Loucy (cell line): ENCODE measurements around the gene CYLD.

Source experiments
- H2AFZ ChIP-seq: fragments of 200-600 bp; sonication (generic); 2 replicates; pipeline ENCODE4 v1.6.0; 2016; ENCODE audit warnings: antibody characterized with exemption, mild to moderate bottlenecking, low read length, moderate library complexity
- H3F3A ChIP-seq: fragments of 200-600 bp; 2 replicates; pipeline ENCODE4 v1.6.0; 2016; ENCODE audit warnings: antibody characterized with exemption, low read depth, mild to moderate bottlenecking
- H3K27me3 ChIP-seq: fragments of 200-600 bp; sonication (generic); 2 replicates; pipeline ENCODE4 v1.6.1; 2014; ENCODE audit warnings: low read length, mild to moderate bottlenecking; ENCODE audit not compliant: insufficient read depth, poor library complexity, severe bottlenecking
- H3K36me3 ChIP-seq: fragments of 200-600 bp; sonication (generic); 2 replicates; pipeline ENCODE4 v1.6.1; 2016; ENCODE audit warnings: low read length; ENCODE audit not compliant: insufficient read depth
- H3K4me1 ChIP-seq: fragments of 200-600 bp; sonication (generic); 2 replicates; pipeline ENCODE4 v1.5.1; 2014; ENCODE audit warnings: low read length, mild to moderate bottlenecking; ENCODE audit not compliant: insufficient read depth, poor library complexity, severe bottlenecking
- H3K4me2 ChIP-seq: fragments of 200-600 bp; sonication (generic); 2 replicates; pipeline ENCODE4 v1.6.0; 2014; ENCODE audit warnings: antibody characterized with exemption, low read length, low read depth, mild to moderate bottlenecking; ENCODE audit not compliant: poor library complexity, severe bottlenecking
- H3K4me3 ChIP-seq: fragments of 200-600 bp; sonication (generic); 2 replicates; pipeline ENCODE4 v1.5.1; 2014; ENCODE audit warnings: low read length, mild to moderate bottlenecking, mixed read lengths; ENCODE audit not compliant: poor library complexity, severe bottlenecking
- H3K79me2 ChIP-seq: fragments of 200-600 bp; sonication (generic); 2 replicates; pipeline ENCODE4 v1.6.1; 2014; ENCODE audit warnings: low read length; ENCODE audit not compliant: insufficient read depth
- H3K9ac ChIP-seq: fragments of 200-600 bp; sonication (generic); 2 replicates; pipeline ENCODE4 v1.6.0; 2014; ENCODE audit warnings: mild to moderate bottlenecking, low read depth, low read length, moderate library complexity; ENCODE audit not compliant: poor library complexity, severe bottlenecking
- H3K9me2 ChIP-seq: fragments of 200-600 bp; sonication (generic); replicated peaks from 2 replicates; pipeline ENCODE4 v1.6.1; 2016; ENCODE audit warnings: low read depth, low read length, mixed read lengths
- H3K9me3 ChIP-seq: fragments of 200-600 bp; sonication (generic); 2 replicates; pipeline ENCODE4 v1.6.1; 2014; ENCODE audit warnings: mild to moderate bottlenecking, antibody characterized with exemption, low read length, low read depth; ENCODE audit not compliant: insufficient read depth
- H4K20me1 ChIP-seq: fragments of 200-600 bp; sonication (generic); 2 replicates; pipeline ENCODE4 v1.6.0; 2014; ENCODE audit warnings: antibody characterized with exemption, low read length, mild to moderate bottlenecking; ENCODE audit not compliant: insufficient read depth, poor library complexity, severe bottlenecking
- CTCF ChIP-seq: fragments of 200-600 bp; sonication (generic); conservative IDR thresholded peaks from 2 replicates; pipeline ENCODE4 v1.5.1; 2014; ENCODE audit warnings: mild to moderate bottlenecking, antibody characterized with exemption, low read length
- EZH2phosphoT487 ChIP-seq: fragments of 200-600 bp; IDR thresholded peaks from 2 replicates; pipeline ENCODE4 v1.6.1; 2018; ENCODE audit warnings: antibody characterized with exemption, mild to moderate bottlenecking, moderate library complexity, borderline replicate concordance

CYLD gene

DNA sequence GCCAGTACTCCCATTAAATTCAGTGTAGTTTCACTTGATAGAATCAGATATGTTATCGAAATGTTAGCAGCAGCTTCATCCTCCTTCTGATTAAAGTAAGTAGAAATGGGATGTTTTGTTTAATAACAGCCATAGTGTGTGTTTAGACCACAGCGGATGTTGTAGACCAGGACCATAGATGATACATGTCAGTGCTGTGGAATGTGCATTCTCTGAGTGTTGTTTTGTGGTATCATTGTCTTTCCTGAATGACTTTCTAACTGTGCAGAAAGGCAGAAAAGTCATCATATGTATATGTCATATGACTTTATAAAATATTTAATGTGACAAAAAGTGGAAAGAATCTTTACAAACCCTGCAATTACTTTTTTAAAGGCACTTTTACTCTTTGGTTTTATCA is 55.6 kb downstream of the CYLD start:
- Histone ChIP-seq H3K9me2 (no peaks in the 10 kb centered on the region), H3K4me1 (no peaks in the 10 kb centered on the region), H3K9me3 (no peaks in the 10 kb centered on the region), H3K4me3 (no peak overlapping the region), H4K20me1 (no peaks in the 10 kb centered on the region), H3K4me2 (no peak overlapping the region), H3F3A (no peaks in the 10 kb centered on the region), H3K27me3 (no peaks in the 10 kb centered on the region), H3K36me3 (peaks cover 38% of the 10 kb centered on the region), H3K9ac (no peak overlapping the region), H2AFZ (no peak overlapping the region), H3K79me2 (no peaks in the 10 kb centered on the region)
- no peak for TF ChIP-seq CTCF
- no peak for TF ChIP-seq EZH2phosphoT487

DNA sequence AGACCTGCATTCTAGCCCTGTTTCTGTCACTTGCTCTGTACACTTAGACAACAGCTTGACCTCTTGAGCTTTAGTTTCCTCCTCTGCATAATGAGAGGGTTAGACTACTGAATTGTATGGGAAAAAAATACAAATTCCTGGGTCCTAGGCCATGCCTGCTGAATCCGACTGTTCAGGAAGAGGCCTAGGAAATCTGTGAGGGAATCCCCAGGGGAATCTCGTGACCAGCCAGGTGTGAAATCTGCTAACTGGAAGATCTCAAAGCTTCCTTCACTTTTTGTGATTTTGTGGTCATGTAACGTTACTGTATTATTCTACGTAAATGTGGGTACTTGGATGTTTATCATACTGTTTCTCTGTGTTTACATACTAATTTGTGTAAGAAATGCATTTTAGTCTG is 58.2 kb downstream of the CYLD start:
- Histone ChIP-seq H3K9me3 (no peaks in the 10 kb centered on the region), H3K9me2 (no peaks in the 10 kb centered on the region), H3K4me1 (no peaks in the 10 kb centered on the region), H3K36me3 (peaks cover 22% of the 10 kb centered on the region), H4K20me1 (no peaks in the 10 kb centered on the region), H3K79me2 (no peaks in the 10 kb centered on the region), H3K4me3 (no peak overlapping the region), H3F3A (no peaks in the 10 kb centered on the region), H3K4me2 (no peak overlapping the region), H3K27me3 (no peaks in the 10 kb centered on the region), H3K9ac (no peak overlapping the region), H2AFZ (no peak overlapping the region)
- TF ChIP-seq CTCF (no peak), EZH2phosphoT487 (no peak)

GRCh38 chr16:50801036-50801435 is 59.1 kb downstream of the CYLD start:
- Histone ChIP-seq H3K9me3 (no peaks in the 10 kb centered on the region), H3K9me2 (no peaks in the 10 kb centered on the region), H3K9ac (no peak overlapping the region), H2AFZ (no peak overlapping the region), H3K4me3 (no peak overlapping the region), H3F3A (no peaks in the 10 kb centered on the region), H3K4me2 (no peak overlapping the region), H3K36me3 (peaks cover 12% of the 10 kb centered on the region), H4K20me1 (no peaks in the 10 kb centered on the region), H3K4me1 (no peaks in the 10 kb centered on the region), H3K27me3 (no peaks in the 10 kb centered on the region), H3K79me2 (no peaks in the 10 kb centered on the region)
- TF ChIP-seq CTCF = no peak
- no peak for TF ChIP-seq EZH2phosphoT487
